GM18505 (cell line): ENCODE data around the gene GDI1.

ENCODE experiments used
- ATAC-seq: cut with Tn5 transposase; IDR thresholded peaks from one replicate; pipeline ENCODE4 v1.9.1; 2021; ENCODE audit not compliant: unreplicated experiment
- POLR2A ChIP-seq: IDR thresholded peaks from 4 replicates; pipeline ENCODE4 v1.6.1; 2011; ENCODE audit warnings: borderline replicate concordance; ENCODE audit not compliant: insufficient read depth, insufficient read length; ENCODE audit errors: extremely low read depth

The GDI1 gene

GRCh38 chrX:154436374-154436982, 476 bp upstream of the GDI1 start:
- peak; percentile 40 for ATAC-seq
- no peak for TF ChIP-seq POLR2A

DNA sequence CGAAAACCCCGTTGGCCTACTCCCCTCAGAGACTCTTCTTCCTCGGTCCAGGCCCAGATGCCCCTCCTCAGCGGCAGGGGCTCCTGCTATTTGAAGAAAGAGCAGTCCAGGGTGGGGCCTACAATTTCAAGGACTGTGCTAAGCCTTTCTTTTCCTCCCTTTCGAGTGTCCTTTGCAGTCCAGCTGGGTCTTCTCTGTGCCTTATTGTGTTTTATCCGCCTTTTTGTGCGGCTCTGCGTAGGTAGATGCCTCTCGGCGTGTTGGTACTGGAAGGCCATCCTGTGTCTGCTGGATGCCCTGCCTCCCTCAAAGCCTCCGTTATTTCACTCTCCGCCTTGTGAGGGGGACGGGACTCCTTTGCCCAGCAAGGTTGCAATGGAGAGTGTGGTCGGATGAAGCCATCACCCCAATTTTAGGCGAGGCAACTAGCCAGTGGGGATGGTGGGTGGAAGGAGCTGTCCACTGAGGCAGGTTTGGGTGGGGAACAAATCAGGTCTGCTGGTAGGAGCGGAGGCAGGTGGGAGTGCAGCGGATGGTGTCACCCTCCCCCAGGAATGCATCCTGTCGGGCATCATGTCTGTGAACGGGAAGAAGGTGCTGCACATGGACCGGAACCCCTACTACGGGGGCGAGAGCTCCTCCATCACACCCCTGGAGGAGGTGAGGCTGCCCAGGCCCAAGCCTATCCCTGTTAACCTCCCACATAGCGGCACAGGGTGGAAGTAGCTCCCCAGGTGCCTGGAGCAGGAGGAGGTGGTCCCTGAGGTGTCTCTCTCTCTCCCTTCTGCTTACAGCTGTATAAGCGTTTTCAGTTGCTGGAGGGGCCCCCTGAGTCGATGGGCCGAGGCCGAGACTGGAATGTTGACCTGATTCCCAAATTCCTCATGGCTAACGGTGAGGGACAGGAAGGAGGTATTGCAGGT, 1.3 kb downstream of the GDI1 start:
- TF ChIP-seq POLR2A = no peak
- ATAC-seq = no peak

- TF ChIP-seq POLR2A = no peak
- ATAC-seq = no peak
Measured at GRCh38 chrX:154439841-154440240, 2.9 kb downstream of the GDI1 start.

- ATAC-seq = no peak
- no peak for TF ChIP-seq POLR2A
Measured at GRCh38 chrX:154440623-154441357, 3.8 kb downstream of the GDI1 start.

DNA sequence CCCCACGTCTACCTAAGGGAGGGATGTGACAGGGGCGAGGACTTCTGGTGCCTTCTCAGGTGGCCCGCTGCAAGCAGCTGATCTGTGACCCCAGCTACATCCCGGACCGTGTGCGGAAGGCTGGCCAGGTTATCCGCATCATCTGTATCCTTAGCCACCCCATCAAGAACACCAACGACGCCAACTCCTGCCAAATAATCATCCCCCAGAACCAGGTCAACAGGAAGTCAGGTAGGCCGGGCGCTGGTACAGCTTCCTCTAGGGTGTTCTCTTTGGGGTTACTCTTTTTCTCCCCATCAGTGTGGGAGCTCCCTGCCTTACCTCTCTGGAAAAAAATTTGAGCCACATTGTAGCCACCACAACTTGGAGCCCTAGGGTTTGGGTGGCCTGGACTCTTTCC, 4.6 kb downstream of the GDI1 start:
- ATAC-seq = no peak
- no peak for TF ChIP-seq POLR2A

DNA sequence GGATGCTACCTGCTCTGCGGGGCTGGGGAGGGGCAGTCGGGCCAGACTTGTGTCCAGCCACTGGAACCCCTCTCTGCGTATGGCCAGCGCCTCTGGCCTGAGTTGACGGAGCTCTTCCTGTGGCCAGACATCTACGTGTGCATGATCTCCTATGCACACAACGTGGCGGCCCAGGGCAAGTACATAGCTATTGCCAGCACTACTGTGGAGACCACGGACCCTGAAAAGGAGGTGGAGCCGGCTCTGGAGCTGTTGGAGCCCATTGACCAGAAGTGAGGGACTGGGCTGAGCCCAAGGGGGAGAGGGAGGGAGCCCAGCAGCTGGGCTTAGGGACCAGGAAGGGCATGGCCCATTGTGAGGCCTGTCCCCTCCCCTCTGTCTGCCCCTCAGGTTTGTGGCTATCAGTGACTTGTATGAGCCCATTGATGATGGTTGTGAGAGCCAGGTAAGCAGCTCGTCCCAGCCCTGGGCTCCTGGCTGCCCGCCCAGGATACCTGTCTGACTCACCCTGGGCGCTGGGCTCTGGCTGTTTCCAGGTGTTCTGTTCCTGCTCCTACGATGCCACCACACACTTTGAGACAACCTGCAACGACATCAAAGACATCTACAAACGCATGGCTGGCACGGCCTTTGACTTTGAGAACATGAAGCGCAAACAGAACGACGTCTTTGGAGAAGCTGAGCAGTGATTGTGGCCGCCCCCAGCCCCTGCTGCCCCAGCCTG, 5.2 kb downstream of the GDI1 start:
- no peak for ATAC-seq
- TF ChIP-seq POLR2A = no peak

- no peak for ATAC-seq
- TF ChIP-seq POLR2A = no peak
Measured at GRCh38 chrX:154443479-154443910, 6.5 kb downstream of the GDI1 start.

DNA sequence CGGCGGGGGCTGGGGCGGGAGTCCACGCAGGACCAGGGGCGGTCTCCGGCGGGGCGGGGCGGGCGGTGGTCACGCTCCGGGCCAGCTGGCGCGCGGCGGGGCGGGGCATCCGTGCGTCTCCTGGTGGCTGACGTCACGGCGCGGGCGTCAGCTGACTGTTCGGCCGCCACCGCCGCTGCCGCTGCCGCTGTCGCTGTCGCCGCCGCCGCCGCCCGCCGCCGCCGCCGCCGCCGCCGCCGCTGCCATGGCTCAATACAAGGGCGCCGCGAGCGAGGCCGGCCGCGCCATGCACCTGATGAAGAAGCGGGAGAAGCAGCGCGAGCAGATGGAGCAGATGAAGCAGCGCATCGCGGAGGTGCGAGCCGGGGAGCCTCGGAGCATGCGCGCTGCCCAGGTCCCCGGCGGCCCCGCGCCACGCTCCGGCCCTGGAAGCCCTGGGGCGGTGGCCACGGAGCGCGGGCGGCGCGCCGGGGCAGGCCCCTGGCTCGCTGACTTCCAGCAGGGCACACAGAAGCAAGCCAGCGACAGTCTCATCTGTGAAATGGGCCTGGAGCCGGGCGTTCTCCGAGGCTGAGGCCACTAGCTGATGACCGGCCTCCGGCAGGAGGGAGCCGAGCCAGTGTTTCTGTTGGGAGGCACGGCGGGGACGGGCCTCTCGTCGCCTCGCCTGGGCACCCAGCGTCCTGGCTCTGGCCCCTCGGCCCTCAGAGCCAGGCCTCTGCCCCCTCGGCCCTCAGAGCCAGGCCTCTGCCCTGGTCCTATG, 7.2 kb downstream of the GDI1 start, which contains the start of gene FAM50A:
FAM50A (plus strand) TSS at position 150 of the 763 bp plus-strand sequence; CDS start at position 245, 95 bp downstream.
- peak; percentile 36 for TF ChIP-seq POLR2A
- peak; percentile 67 for ATAC-seq

DNA sequence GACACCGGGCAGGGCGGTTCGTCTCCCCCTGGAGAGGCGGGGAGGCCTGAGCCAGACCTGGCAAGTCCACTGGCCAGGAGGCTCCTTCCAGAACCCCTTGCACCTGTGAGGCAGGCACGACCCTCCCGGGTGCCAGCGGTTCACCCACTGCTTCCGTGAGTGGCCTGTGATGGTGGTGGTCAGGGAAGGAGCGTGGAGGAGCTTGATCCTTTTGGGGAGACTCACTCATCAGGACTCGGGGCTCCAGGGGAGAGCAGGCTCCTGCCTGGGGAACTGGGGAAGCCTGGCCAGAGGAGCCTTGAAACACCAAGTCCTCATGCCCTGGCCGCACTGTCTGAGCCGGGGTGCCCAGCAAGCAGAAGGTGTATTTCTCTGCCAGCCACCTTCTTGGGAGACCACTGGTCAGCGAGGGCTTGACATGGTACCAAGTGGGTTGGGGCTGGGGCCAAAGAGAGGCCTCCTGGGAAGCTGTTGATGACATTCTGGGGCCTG, 7.8 kb downstream of the GDI1 start:
- no peak for ATAC-seq
- no peak for TF ChIP-seq POLR2A

- no peak for ATAC-seq
- TF ChIP-seq POLR2A = no peak
Measured at GRCh38 chrX:154445776-154446175, 8.8 kb downstream of the GDI1 start.

DNA sequence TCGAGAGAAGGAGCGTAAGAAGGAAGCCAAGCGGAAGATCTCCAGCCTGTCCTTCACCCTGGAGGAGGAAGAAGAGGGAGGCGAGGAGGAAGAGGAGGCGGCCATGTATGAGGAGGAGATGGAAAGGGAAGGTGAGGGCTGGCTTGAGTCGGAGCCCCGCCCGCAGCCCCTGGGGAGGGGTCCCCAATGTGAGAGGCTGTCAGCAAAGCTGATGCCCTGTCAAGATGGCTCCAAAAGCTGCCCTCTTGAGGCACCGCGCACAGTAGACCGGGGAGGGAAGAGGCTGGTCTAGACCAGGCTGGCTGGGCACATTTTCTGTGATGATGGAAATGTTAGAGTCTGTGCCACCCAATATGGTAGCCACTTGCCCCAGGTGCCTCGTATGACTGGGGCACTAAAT, 9.5 kb downstream of the GDI1 start:
- TF ChIP-seq POLR2A = no peak
- no peak for ATAC-seq

GRCh38 chrX:154448484-154448883, 11.5 kb downstream of the GDI1 start:
- ATAC-seq = no peak
- TF ChIP-seq POLR2A = no peak
